Transverse colon (tissue), 4 donors: ENCODE data around the gene KLF15. TPM values are rescaled to one million over a fixed set of nuclear protein-coding genes. Genes with fewer than 3 reads are reported as not detected.

Experiments used
- DNase-seq: peaks from one replicate; pipeline ENCODE4 v3.0.0-alpha.2; 2019
- H3K27ac ChIP-seq, 4 donors: fragments of 200-600 bp; sonication (generic); 2 replicates each; pipeline ENCODE4 v1.5.1; 2016 to 2018; ENCODE audit warnings: inconsistent platforms in 4 of 4
- H3K27me3 ChIP-seq: fragments of 200-600 bp; sonication (generic); 2 replicates; pipeline ENCODE4 v1.5.1; 2017; ENCODE audit warnings: inconsistent platforms
- H3K36me3 ChIP-seq, 4 donors: fragments of 200-600 bp; sonication (generic); 2 replicates each; pipeline ENCODE4 v1.5.1; 2017 to 2019; ENCODE audit warnings: inconsistent platforms in 4 of 4
- H3K4me1 ChIP-seq, 4 donors: fragments of 200-600 bp; sonication (generic); 2 replicates each; pipeline ENCODE4 v1.5.1; 2017 to 2020; ENCODE audit warnings: inconsistent platforms in 4 of 4
- H3K4me3 ChIP-seq, 4 donors: fragments of 200-600 bp; sonication (generic); 1 replicate in 1 of 4; 2 replicates in 3 of 4; pipeline versions ENCODE4 v1.5.1 to v1.6.1; 2017 to 2019; ENCODE audit warnings: inconsistent platforms in 4 of 4
- H3K9me3 ChIP-seq, 2 donors: fragments of 200-600 bp; sonication (generic); 2 replicates each; pipeline ENCODE4 v1.5.1; 2017 to 2019; ENCODE audit warnings: inconsistent platforms in 2 of 2
- EP300 ChIP-seq: sonication (generic); formaldehyde crosslinking; IDR thresholded peaks from one replicate; pipeline ENCODE4 v1.6.1; 2017; ENCODE audit warnings: antibody characterized with exemption, low read depth
- POLR2A ChIP-seq: fragments of 450-650 bp; IDR thresholded peaks from one replicate; pipeline ENCODE4 v1.6.1; 2016; ENCODE audit warnings: antibody characterized with exemption, mild to moderate bottlenecking, moderate library complexity
- POLR2AphosphoS5 ChIP-seq, 3 donors: sonication (generic); formaldehyde crosslinking; IDR thresholded peaks; one replicate each; pipeline ENCODE4 v1.6.1; 2016; ENCODE audit warnings: antibody characterized with exemption in 3 of 3
- WGBS, 2 donors: methylation state at CpG; one replicate each; pipeline ENCODE4 v1.1.5; 2018; ENCODE audit warnings: low coverage in 1 of 2; 5-methylcytosine and 5-hydroxymethylcytosine counted together
- in situ Hi-C, 4 donors: fragments of 200-750 bp; cut with MboI; loops; one replicate each; pipeline versions ENCODE4 v1.15.0 to v1.15.1; 2017; ENCODE audit warnings: low sequenced_read_pairs in 3 of 4, low pct_ligation_motif_present in 1 of 4, low pct_unique_long_range_greater_than_20kb in 1 of 4
- intact Hi-C: fragments of 100-400 bp; cut with DNase I; formaldehyde crosslinking; loops from one replicate; pipeline ENCODE4 v1.15.1; 2023; ENCODE audit warnings: low total_unique reads
- total RNA-seq, 4 donors: library from RNA; depleted of rRNA; stranded (reverse); fragments of >200 nt; gene quantifications; one replicate each; pipeline ENCODE4 v1.1.0, GENCODE V29; 2016
- TF ChIP-seq, protein P1 (sequence below), 5 experiments: fragments of 200-600 bp in 3 of 5; fragments of 450-650 bp in 2 of 5; sonication (generic) in 3 of 5; IDR thresholded peaks; 1 replicate in 2 of 5; 2 replicates in 3 of 5; pipeline ENCODE4 v1.5.1; 2016 to 2017; ENCODE audit warnings: antibody characterized with exemption in 5 of 5, inconsistent platforms in 3 of 5, mild to moderate bottlenecking in 2 of 5, moderate library complexity in 1 of 5

KLF15 gene
- total RNA-seq, 4 donors from 2014 or later = 4.0 to 19.5 (median 8.4) TPM

DNA sequence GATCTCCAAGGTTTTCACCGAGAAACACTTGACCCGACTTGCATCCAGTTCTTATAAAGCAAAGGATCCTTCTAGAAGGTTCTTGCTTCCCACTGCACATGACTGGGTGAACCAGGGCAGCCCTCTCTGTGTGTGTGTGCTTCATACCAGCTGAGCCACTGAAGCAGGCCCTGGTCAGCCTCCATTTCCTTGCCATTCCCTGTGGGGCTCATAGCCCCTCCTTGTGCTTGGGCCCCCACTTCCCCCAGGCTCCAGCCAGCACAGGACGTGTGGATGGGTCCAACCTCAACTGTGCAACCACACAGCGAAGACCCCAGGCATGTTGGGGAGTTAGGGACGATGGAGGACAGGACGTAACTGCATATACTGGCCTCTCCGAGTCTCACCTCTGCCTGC is 15.5 kb downstream of the KLF15 start:
- H3K27me3 ChIP-seq = no peaks in the 10 kb centered on the region
- intact Hi-C loops = no loop called here
- no peak overlapping the region for H3K4me3 ChIP-seq
- peak; percentile 3 for DNase-seq
- H3K9me3 ChIP-seq = no peaks in the 10 kb centered on the region
- WGBS, 2 donors = 80 to 83% methylated on average over 2 to 7 of the region's 7 CpGs
- no peak overlapping the region for H3K27ac ChIP-seq
- no peak for TF ChIP-seq EP300
- no peak for TF ChIP-seq POLR2A
- TF ChIP-seq POLR2AphosphoS5 (IDR thresholded peaks at IDR 0.05) = no peak
- TF ChIP-seq, protein P1, sequence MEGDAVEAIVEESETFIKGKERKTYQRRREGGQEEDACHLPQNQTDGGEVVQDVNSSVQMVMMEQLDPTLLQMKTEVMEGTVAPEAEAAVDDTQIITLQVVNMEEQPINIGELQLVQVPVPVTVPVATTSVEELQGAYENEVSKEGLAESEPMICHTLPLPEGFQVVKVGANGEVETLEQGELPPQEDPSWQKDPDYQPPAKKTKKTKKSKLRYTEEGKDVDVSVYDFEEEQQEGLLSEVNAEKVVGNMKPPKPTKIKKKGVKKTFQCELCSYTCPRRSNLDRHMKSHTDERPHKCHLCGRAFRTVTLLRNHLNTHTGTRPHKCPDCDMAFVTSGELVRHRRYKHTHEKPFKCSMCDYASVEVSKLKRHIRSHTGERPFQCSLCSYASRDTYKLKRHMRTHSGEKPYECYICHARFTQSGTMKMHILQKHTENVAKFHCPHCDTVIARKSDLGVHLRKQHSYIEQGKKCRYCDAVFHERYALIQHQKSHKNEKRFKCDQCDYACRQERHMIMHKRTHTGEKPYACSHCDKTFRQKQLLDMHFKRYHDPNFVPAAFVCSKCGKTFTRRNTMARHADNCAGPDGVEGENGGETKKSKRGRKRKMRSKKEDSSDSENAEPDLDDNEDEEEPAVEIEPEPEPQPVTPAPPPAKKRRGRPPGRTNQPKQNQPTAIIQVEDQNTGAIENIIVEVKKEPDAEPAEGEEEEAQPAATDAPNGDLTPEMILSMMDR (IDR thresholded peaks at IDR 0.05) = no peak
- H3K36me3 ChIP-seq = no peaks in the 10 kb centered on the region
- in situ Hi-C loops = no loop called here
- no peaks in the 10 kb centered on the region for H3K4me1 ChIP-seq

DNA sequence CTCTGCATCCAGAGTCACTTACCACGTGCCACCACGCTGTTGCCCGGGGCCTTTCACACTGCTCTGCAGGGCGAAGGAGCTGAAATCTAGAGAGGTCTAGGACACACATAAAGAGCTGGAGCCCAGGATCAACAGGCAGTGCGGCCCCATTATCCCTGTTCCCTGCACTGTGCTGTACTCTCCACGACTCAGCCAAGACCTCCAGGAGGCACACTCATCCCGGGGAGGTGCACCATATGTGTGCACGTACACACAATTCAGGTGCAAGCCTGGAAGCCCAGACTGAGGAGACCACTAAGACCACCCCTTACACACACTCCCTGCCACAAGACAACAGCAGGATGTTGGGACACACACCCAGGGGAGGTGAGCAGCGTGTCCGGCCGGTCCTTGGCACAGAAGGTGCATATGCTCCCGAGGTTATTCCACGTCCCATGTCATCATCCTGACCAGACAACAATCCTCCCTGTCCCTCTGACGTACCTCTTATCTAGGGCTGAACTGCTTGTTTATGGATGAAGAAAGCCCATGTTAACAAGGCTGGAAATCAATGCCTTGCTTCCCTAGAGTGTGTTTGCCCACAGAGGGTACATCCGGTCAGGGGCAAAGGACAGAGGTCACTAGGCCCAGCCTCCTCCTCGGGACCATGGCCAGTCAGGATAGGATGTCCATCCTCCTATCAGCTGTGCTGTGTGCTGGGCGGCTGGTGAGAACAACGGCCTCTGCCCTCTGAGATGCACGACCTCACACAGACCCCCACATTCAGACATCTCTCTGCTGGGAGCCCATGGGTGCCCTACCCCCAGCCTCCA is 16.1 kb downstream of the KLF15 start:
- WGBS, 2 donors = 87% methylated on average over 19 of the region's 19 CpGs; no CpG with 5 or more reads in 1 of the 2 donors
- Histone ChIP-seq H3K27ac (no peak overlapping the region), H3K9me3 (no peaks in the 10 kb centered on the region), H3K27me3 (no peaks in the 10 kb centered on the region), H3K4me1 (no peaks in the 10 kb centered on the region), H3K36me3 (no peaks in the 10 kb centered on the region), H3K4me3 (no peak overlapping the region)
- TF ChIP-seq POLR2A = no peak
- TF ChIP-seq, protein P1 (IDR thresholded peaks at IDR 0.05) = no peak
- no peak for TF ChIP-seq POLR2AphosphoS5 (IDR thresholded peaks at IDR 0.05)
- in situ Hi-C loops (no loop called here), intact Hi-C loops (no loop called here)
- DNase-seq = peak; percentile 0

DNA sequence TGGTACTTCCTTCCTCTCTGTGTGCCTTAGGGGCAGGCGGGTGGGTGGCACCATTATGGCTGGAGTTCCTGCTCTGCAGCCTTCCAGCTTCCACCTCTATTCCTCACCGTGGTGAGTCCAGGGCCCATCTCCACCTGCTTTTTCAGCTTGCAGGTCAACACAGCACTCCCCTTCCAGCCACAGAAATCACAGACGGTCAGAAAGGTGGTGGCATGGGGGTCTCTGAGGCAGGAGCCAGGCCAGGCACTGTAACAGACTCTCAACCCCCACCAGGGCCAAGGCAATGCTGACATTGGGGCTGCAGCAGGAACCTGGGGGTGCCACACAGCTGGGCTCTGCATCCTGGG is 16.6 kb downstream of the KLF15 start:
- no peak overlapping the region for H3K27ac ChIP-seq
- 87% methylated on average over 3 of the region's 3 CpGs; no CpG with 5 or more reads in 1 of the 2 donors for WGBS, 2 donors

DNA sequence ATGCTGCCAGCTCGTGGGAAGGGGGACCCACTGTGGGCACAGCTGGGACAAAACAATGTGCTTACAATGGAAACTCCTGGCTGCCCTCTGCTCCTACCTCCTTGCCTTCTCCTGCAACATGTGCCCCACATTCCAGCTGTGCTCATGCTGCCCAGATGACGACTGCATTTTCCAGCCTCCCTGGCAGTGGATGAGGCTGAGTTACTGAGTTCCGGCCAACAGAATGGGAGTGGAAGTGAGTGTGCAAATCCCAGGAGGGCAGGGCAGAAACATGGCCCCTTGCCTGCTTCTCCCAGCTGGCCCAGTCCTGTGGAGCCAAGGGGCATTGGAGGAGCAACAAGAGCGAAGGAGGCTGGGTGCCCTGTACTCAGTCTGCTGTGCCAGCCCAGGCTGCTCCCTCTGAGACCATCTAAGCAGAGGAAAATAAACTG is 17.1 kb downstream of the KLF15 start:
- in situ Hi-C loops = no loop called here
- no peak overlapping the region for H3K27ac ChIP-seq
- 46% methylated on average over 4 of the region's 4 CpGs; no CpG with 5 or more reads in 1 of the 2 donors for whole genome bisulfite sequencing, 2 donors
- H3K4me1 ChIP-seq = no peaks in the 10 kb centered on the region
- DNase-seq = peak; percentile 4
- TF ChIP-seq EP300 (no peak), POLR2A (no peak)
- H3K36me3 ChIP-seq = no peaks in the 10 kb centered on the region
- H3K9me3 ChIP-seq = no peaks in the 10 kb centered on the region
- intact Hi-C loops = no loop called here
- H3K27me3 ChIP-seq = no peaks in the 10 kb centered on the region
- no peak overlapping the region for H3K4me3 ChIP-seq

More for the DNA sequence above, 16.6 kb downstream of the KLF15 start:
- Histone ChIP-seq H3K4me3 (no peak overlapping the region), H3K4me1 (no peaks in the 10 kb centered on the region), H3K27me3 (no peaks in the 10 kb centered on the region), H3K9me3 (no peaks in the 10 kb centered on the region), H3K36me3 (no peaks in the 10 kb centered on the region)
- intact Hi-C loops (no loop called here), in situ Hi-C loops (no loop called here)
- TF ChIP-seq POLR2AphosphoS5 (IDR thresholded peaks at IDR 0.05) (no peak), POLR2A (no peak), EP300 (no peak)
- TF ChIP-seq, protein P1 (IDR thresholded peaks at IDR 0.05) = no peak
- DNase-seq = peak; percentile 3

DNA sequence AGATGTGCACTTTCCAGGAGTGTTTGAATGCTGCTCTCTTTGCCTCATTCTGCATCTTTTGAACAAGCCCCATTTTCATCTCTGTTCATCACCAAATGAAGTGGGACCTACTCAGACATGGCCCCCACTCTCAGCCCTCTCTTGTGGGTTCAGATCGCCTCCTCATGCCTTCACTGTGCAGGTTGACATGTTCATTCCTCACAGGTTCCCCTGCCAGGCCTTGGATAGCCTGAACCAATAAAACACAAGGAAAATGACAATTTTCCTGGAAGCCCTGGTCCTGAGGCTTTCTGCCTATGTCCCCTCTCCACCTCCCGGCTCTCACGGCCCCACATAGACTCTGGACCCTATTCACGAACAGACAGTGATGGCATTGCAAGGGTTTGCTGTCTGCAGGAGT is 17.7 kb downstream of the KLF15 start:
- Histone ChIP-seq H3K27me3 (no peaks in the 10 kb centered on the region), H3K4me3 (no peak overlapping the region), H3K9me3 (no peaks in the 10 kb centered on the region), H3K27ac (no peak overlapping the region), H3K4me1 (no peaks in the 10 kb centered on the region), H3K36me3 (no peaks in the 10 kb centered on the region)
- TF ChIP-seq POLR2AphosphoS5 (IDR thresholded peaks at IDR 0.05) = no peak
- peak; percentile 1 for DNase-seq
- in situ Hi-C loops = no loop called here
- intact Hi-C loops = no loop called here
- 88 to 89% methylated on average over 4 of the region's 4 CpGs for WGBS, 2 donors
